Measurements from ENCODE around the gene SYS1.

DNA sequence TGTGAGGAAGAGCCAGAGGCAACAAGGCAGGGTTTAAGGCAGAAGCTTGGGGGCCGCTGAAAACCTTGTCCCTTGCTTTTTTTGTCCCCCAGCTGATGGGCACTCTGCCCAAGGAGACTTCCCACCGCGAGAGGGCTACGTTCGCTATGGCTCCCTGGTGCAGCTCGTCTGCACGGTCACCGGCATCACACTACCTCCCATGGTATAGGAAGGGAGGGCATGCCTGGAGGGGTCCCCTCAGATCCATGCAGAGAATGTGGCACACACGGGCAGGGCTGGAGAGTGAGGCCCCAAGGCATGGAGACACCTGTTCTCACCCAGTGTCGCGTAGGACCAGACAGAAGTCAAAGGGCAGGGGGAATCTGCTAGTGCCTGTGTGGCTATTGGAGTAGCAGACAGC, 49.0 kb upstream of the SYS1 start:
- TF ChIP-seq CTCF (IDR thresholded peaks at IDR 0.05) (no peak), POLR2A (IDR thresholded peaks at IDR 0.05) (no peak)

All from right lobe of liver (tissue), 4 donors.